GM19395 (cell line): ENCODE results near the gene SIN3A.
"Not testable (repeated sequence)": the region's sequence is repeated elsewhere in the genome, so short reads cannot be mapped to it uniquely, and the experiment has no call there.

Experiments used
- ATAC-seq: cut with Tn5 transposase; IDR thresholded peaks from one replicate; pipeline ENCODE4 v1.9.1; 2021; ENCODE audit warnings: mild to moderate bottlenecking, moderate library complexity; ENCODE audit not compliant: unreplicated experiment

SIN3A gene

GRCh38 chr15:75339531-75340240 lies 111.8 kb downstream of the SIN3A start:
- ATAC-seq, result no peak

GRCh38 chr15:75338661-75339240 lies 112.7 kb downstream of the SIN3A start:
- no peak for ATAC-seq

GRCh38 chr15:75335705-75336355 lies 115.7 kb downstream of the SIN3A start, which contains the start of gene COMMD4:
TSS of gene COMMD4 (plus strand) at chr15:75336063. CDS start at chr15:75336090, 27 bp downstream.
- peak; percentile 82 for ATAC-seq

- no peak for ATAC-seq
These were observed 116.2 kb downstream of the SIN3A start for GRCh38 chr15:75335313-75335704.

- not testable (repeated sequence) for ATAC-seq
These were observed 117.7 kb downstream of the SIN3A start for GRCh38 chr15:75333654-75334419.

- ATAC-seq, result not testable (repeated sequence)
These were observed 119.4 kb downstream of the SIN3A start for GRCh38 chr15:75332093-75332492.

- no peak for ATAC-seq
These were observed 121.9 kb downstream of the SIN3A start for GRCh38 chr15:75329571-75329970.

- no peak for ATAC-seq
These were observed 122.8 kb downstream of the SIN3A start for GRCh38 chr15:75328493-75329314.

- no peak for ATAC-seq
These were observed 124.0 kb downstream of the SIN3A start for GRCh38 chr15:75327491-75327890.

- ATAC-seq, result no peak
These were observed 124.5 kb downstream of the SIN3A start for GRCh38 chr15:75327005-75327404.

GRCh38 chr15:75325922-75326321 lies 125.6 kb downstream of the SIN3A start:
- no peak for ATAC-seq

GRCh38 chr15:75321711-75322110 lies 129.8 kb downstream of the SIN3A start:
- no peak for ATAC-seq
